ENCODE measurements around the gene EVPLL.
"Not testable (repeated sequence)": the region's sequence is repeated elsewhere in the genome, so short reads cannot be mapped to it uniquely, and the experiment has no call there.

The EVPLL gene

DNA sequence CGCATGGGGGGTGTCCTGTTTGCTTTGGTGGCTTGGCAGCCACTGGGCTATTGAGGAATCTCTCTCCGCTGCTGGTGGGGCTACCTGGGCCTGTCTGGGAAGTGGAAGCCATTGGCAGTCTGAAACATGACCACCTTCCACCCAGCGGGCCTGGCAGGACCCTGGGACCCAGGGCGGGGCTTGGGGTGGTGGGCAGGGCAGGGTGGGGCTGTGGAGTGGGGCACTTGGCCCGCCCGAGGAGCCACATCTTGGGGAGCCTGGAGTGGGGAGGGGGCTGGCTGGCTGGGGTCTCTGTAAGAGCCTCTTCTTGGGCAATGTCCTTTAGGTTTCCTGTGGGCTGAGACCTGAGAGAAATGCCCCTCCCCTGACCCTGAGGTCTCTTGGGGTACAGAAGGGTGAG, 48.0 kb downstream of the EVPLL start:
- DNase-seq, result not testable (repeated sequence)

- DNase-seq, result not testable (repeated sequence)
These were observed 49.1 kb downstream of the EVPLL start for GRCh38 chr17:18426639-18427038.

- DNase-seq, result not testable (repeated sequence)
These were observed 54.6 kb downstream of the EVPLL start for GRCh38 chr17:18432206-18432605.

All from NCI-H774 (cell line).